Activated CD4-positive, alpha-beta T cell treated with anti-CD3 and anti-CD28 coated beads, Interleukin-2, amount 10 ng/mL, durations not matched to agents 7 days and 5 days (primary cell): ENCODE data around the gene ADARB1. TPM values are rescaled to one million over a fixed set of nuclear protein-coding genes. Genes with fewer than 3 reads are reported as not detected.
"Not testable (repeated sequence)": the region's sequence is repeated elsewhere in the genome, so short reads cannot be mapped to it uniquely, and the experiment has no call there.

Experiments used
- CTCF ChIA-PET: fragments of 350-600 bp; sonication (Branson Sonifier 250); formaldehyde crosslinking; loops from one replicate; lab custom pipeline; 2021; ENCODE audit warnings: antibody characterized with exemption; lab: Charles Lee
- POLR2A ChIA-PET: fragments of 350-600 bp; sonication (Branson Sonifier 250); formaldehyde crosslinking; loops from one replicate; lab custom pipeline; 2021; ENCODE audit warnings: antibody characterized with exemption; lab: Charles Lee
- DNase-seq: peaks from one replicate; pipeline ENCODE4 v3.0.0-alpha.2; 2020
- H3K27ac Mint-ChIP-seq: one replicate; pipeline ENCODE4 v1.8.0; 2021; ENCODE audit warnings: mild to moderate bottlenecking, moderate library complexity, mixed read lengths
- H3K27me3 Mint-ChIP-seq: one replicate; pipeline ENCODE4 v1.8.0; 2021; ENCODE audit warnings: mixed read lengths
- H3K36me3 Mint-ChIP-seq: one replicate; pipeline ENCODE4 v1.8.0; 2021; ENCODE audit warnings: low read depth, mixed read lengths
- H3K4me1 Mint-ChIP-seq: one replicate; pipeline ENCODE4 v1.8.0; 2021; ENCODE audit warnings: mixed read lengths
- H3K4me3 Mint-ChIP-seq: one replicate; pipeline ENCODE4 v1.8.0; 2021; ENCODE audit warnings: mild to moderate bottlenecking, moderate library complexity, mixed read lengths
- H3K9me3 Mint-ChIP-seq: one replicate; pipeline ENCODE4 v1.8.0; 2021; ENCODE audit warnings: mixed read lengths
- total RNA-seq, 2 experiments: library from RNA; stranded (reverse); gene quantifications; one replicate each; pipeline ENCODE4 v1.2.3, GENCODE V29; 2021

The ADARB1 gene
- total RNA-seq, 2 experiments from 2014 or later, result 43.3 to 45.4 TPM

DNA sequence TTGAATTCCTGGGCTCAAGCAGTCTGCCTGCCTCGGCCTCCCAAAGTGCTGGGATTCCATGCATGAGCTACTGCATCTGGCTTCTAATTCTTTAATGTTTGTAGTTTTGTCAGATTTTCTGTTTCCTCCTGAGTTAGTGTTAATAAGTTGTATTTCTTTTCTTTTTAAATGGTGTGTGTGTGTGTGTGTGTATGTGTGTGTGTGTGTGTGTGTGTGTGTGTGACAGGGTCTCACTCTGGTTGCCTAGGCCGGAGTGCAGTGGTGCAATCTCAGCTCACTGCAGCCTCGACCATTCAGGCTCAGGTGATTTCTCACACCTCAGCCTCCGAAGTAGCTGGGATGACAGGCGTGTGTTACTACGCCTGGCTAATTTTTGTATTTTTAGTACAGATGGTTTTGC lies 50.2 kb downstream of the ADARB1 start:
- ChIA-PET POLR2A (no interaction called here), CTCF (interaction anchor here (0.7 to 7.5 kb wide), 3 partner anchors 15 to 175 kb away, joined by 3 to 81 read pairs (median 8); no protein-coding TSS in a partner anchor)
- peaks cover 15% of the 10 kb centered on the region for H3K4me1 Mint-ChIP-seq
- no peaks in the 10 kb centered on the region for H3K9me3 Mint-ChIP-seq
- H3K4me3 Mint-ChIP-seq, result no peak overlapping the region
- DNase-seq, result no peak
- no peaks in the 10 kb centered on the region for H3K27me3 Mint-ChIP-seq
- no peak overlapping the region for H3K27ac Mint-ChIP-seq
- H3K36me3 Mint-ChIP-seq, result peaks cover 2% of the 10 kb centered on the region

DNA sequence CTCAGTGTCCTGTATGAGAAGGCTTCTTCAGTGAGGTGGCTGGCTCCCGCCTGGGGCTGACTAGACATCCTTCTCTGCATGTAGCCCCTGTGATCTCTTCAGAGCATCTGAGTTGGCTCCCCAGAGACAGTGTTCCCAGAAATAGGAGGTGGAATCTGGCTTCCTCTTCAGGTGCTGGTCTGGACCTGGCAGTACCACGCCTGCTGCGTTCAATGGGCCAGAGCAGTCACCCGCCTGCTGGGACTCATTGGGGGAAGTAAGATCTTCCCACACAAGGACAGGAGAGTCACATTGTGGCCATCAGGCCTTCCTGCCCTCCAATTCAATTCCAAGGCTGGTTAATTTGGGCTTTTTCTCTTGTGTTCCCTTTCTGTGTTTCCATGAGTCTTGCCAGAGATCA lies 51.0 kb downstream of the ADARB1 start:
- peaks cover 19% of the 10 kb centered on the region for H3K4me1 Mint-ChIP-seq
- POLR2A ChIA-PET, result no interaction called here

DNA sequence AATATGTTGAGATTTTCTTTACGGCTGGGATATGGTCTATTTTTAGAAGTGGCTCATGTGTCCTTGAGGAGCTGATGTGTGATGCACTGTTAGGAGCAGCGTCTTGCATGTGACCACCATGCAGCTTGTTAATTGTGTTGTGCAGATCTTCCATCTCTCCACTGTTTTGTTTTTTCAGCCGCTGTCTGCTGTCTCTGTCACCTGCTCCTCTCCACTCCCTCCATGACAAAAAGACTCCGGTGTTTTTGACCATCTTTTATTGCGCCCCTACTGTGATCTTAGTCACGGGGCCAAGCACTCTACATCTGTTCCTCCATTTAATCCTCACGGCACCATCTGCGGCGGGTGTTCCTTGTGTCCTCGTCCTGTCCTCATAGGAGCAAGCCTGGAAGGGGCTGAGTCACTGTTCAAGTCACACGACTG lies 51.8 kb downstream of the ADARB1 start:
- no peak overlapping the region for H3K27ac Mint-ChIP-seq
- no peak for DNase-seq
- H3K4me1 Mint-ChIP-seq, result peaks cover 19% of the 10 kb centered on the region
- ChIA-PET POLR2A (no interaction called here), CTCF (interaction anchor here (0.7 to 7.5 kb wide), 4 partner anchors 13 to 616 kb away, joined by 3 to 81 read pairs (median 4); no protein-coding TSS in a partner anchor)
- peaks cover 2% of the 10 kb centered on the region for H3K36me3 Mint-ChIP-seq
- no peaks in the 10 kb centered on the region for H3K27me3 Mint-ChIP-seq
- H3K4me3 Mint-ChIP-seq, result no peak overlapping the region
- no peaks in the 10 kb centered on the region for H3K9me3 Mint-ChIP-seq

More for the DNA sequence above, 51.0 kb downstream of the ADARB1 start:
- CTCF ChIA-PET, result interaction anchor here (0.7 to 7.5 kb wide), 4 partner anchors 14 to 615 kb away, joined by 3 to 81 read pairs (median 6); no protein-coding TSS in a partner anchor
- no peaks in the 10 kb centered on the region for H3K9me3 Mint-ChIP-seq
- H3K4me3 Mint-ChIP-seq, result no peak overlapping the region
- H3K27ac Mint-ChIP-seq, result no peak overlapping the region
- H3K36me3 Mint-ChIP-seq, result peaks cover 2% of the 10 kb centered on the region
- no peak for DNase-seq
- H3K27me3 Mint-ChIP-seq, result no peaks in the 10 kb centered on the region

DNA sequence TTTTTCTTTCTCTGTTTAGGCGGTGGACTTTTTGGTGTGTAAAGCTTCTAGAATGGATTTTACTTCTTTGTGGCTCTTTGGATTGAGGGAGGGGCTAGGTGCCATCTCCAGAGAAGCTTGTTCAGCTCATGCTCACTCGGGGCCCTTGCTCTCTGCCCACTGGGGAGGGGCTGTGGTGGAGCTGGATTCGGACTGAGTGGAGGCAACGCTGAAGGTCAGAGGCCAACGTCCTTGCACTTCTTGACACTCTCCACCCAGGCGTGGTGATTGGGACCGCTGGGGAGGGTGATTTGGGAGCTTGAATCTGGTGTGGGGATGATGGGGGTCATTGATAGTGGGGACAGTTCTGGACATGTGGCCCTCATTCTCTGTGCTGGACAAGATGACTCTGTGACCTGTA lies 52.6 kb downstream of the ADARB1 start:
- no peak for DNase-seq
- no peaks in the 10 kb centered on the region for H3K9me3 Mint-ChIP-seq
- CTCF ChIA-PET, result interaction anchor here (1.1 to 7.5 kb wide), 3 partner anchors 12 to 179 kb away, joined by 3 to 81 read pairs (median 5); no protein-coding TSS in a partner anchor
- peaks cover 19% of the 10 kb centered on the region for H3K4me1 Mint-ChIP-seq
- no peaks in the 10 kb centered on the region for H3K27me3 Mint-ChIP-seq
- peaks cover 2% of the 10 kb centered on the region for H3K36me3 Mint-ChIP-seq
- no peak overlapping the region for H3K27ac Mint-ChIP-seq
- no peak overlapping the region for H3K4me3 Mint-ChIP-seq
- POLR2A ChIA-PET, result no interaction called here

DNA sequence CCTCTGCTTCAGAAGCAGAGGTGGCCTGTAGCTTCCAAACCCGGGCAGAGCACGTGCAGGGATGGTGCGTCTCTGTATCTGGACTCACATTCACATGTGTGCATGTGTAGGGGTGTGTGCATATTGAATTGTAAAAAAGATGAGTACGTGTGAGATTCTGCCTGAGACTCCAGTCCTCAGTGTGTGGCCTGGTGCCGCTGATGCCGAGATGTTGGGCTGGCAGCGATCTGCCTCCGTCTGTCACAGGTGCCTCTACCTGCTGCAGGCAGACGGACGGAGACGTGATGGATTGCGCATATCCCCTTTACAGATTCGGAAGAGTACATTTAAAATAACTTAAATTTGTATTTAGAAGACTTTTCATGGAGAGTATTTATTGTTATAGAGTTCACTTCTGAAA lies 53.6 kb downstream of the ADARB1 start:
- H3K4me3 Mint-ChIP-seq, result no peak overlapping the region
- H3K36me3 Mint-ChIP-seq, result peaks cover 1% of the 10 kb centered on the region
- H3K27ac Mint-ChIP-seq, result no peak overlapping the region
- ChIA-PET CTCF (interaction anchor here (0.6 to 7.5 kb wide), 24 partner anchors 7 to 187 kb away, joined by 3 to 81 read pairs (median 5); no protein-coding TSS in a partner anchor), POLR2A (no interaction called here)
- DNase-seq, result no peak
- H3K27me3 Mint-ChIP-seq, result no peaks in the 10 kb centered on the region
- peaks cover 22% of the 10 kb centered on the region for H3K4me1 Mint-ChIP-seq
- no peaks in the 10 kb centered on the region for H3K9me3 Mint-ChIP-seq

DNA sequence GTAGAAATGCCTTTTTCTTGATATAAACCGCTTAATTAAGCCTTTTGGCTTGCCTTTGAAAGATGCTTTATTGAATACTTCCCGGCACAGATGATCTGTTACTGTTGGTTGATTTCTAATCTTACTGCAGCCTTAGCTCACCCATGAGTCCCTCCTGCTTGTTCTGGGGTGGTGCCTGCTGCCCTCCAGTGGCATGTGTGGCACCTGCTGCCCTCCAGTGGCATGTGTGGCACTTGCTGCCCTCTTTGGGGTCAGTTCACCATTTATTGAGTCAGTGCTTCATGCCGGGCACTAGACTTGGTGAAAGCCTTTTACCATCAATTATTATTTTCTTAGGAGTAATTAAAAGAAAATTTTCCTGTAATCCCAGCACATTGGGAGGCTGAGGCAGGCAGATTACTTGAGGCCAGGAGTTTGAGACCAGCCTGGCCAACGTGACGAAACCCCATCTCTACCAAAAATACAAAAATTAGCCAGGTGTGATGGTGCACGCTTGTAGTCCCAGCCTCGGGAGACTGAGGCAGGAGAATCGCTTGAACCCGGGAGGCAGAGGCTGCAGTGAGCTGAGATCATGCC lies 54.3 kb downstream of the ADARB1 start:
- Mint-ChIP-seq H3K27ac (no peak overlapping the region), H3K36me3 (peaks cover 1% of the 10 kb centered on the region), H3K4me3 (no peak overlapping the region), H3K9me3 (no peaks in the 10 kb centered on the region), H3K27me3 (no peaks in the 10 kb centered on the region), H3K4me1 (peaks cover 23% of the 10 kb centered on the region)
- ChIA-PET POLR2A (no interaction called here), CTCF (interaction anchor here (0.6 to 7.5 kb wide), 25 partner anchors 8 to 200 kb away, joined by 3 to 81 read pairs (median 4); no protein-coding TSS in a partner anchor)
- peak; percentile 85 for DNase-seq

DNA sequence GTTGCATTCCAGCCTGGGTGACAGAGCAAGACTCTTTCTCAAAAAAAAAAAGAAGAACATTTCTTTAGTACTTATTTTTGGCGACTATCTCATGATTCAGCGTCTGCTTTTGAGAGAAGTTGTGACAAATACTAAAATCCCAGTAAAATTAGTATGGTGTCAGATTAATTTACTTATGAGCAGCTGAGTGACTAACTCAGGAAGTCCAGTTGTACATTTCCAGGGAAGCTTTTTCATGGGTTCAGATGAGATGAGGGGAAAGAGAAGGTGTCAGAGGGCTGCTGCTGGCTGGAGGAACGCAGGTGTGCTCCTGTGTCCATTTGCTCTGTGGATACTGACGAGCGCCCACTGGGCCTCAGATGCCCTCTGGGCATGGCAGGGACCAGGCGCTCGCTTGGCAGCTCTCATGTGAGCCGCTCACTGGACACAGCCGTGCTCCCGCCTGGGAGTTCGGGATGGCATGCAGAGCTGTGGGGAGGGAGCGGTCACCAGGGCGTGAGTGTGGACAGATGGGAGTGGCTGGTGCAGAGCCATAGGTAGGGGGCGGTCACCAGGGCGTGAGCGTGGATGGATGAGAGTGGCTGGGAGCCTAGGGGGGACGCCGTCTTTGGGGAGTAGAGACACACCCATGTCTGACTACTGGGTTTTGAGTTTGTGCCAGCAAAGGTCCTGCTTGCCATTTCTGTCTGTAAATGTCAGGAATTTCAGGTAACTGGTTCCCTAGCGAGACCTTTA lies 55.0 kb downstream of the ADARB1 start:
- Mint-ChIP-seq H3K36me3 (peaks cover 1% of the 10 kb centered on the region), H3K27ac (no peak overlapping the region), H3K9me3 (no peaks in the 10 kb centered on the region), H3K27me3 (no peaks in the 10 kb centered on the region), H3K4me3 (no peak overlapping the region), H3K4me1 (peaks cover 23% of the 10 kb centered on the region)
- ChIA-PET POLR2A (no interaction called here), CTCF (interaction anchor here (0.7 to 7.5 kb wide), 16 partner anchors 9 to 200 kb away, joined by 3 to 81 read pairs (median 4); no protein-coding TSS in a partner anchor)
- no peak for DNase-seq

DNA sequence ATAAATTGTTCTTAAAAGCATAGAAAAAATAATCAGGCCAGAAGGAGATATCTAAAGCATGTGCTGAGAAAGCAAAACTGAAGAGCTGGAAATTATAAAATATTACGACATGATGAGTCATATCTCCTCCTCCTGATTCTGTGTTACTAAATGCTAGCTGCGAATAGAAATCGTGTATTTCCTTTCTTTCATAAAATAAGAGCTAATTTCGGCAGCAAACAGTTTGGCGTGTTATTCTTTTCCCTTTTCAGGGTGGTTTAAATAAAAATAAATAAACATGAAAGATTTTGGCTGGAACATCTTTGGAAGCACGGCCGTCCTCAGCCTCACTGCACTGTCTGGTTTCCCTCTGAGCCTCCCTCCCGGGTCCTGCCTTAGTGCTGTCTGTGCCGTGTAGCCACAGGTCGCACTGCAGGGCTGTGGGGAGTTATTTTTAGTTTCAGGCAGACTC lies 56.0 kb downstream of the ADARB1 start:
- POLR2A ChIA-PET, result no interaction called here
- Mint-ChIP-seq H3K4me1 (peaks cover 23% of the 10 kb centered on the region), H3K9me3 (no peaks in the 10 kb centered on the region), H3K27ac (no peak overlapping the region), H3K4me3 (no peak overlapping the region), H3K27me3 (no peaks in the 10 kb centered on the region), H3K36me3 (peaks cover 1% of the 10 kb centered on the region)
- no peak for DNase-seq
- CTCF ChIA-PET, result interaction anchor here (1.1 to 7.5 kb wide), 6 partner anchors 9 to 182 kb away, joined by 3 to 81 read pairs (median 5); no protein-coding TSS in a partner anchor

DNA sequence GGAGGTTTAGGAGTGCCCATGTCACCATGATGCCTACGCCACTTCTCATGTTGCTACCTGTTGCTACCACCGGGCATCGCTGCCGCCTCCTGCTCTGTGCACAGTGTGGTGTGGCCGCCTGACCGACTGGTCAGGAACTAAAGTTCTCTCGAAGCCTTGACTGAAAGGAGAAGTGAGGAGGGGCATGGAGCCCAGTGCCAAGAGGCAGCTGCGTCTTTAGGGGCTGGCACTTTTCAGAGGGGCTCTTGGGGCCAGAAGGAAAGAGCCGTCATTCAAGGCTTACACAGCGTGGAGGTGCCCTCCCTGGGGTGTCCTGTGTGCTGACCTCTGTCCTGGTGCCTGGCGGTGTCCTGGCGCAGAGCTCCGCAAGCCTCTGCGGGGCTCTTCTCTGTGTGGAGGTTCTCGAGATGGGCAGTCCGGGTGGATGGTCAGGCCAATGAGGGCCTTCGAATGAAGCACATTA lies 57.2 kb downstream of the ADARB1 start:
- Mint-ChIP-seq H3K4me1 (peaks cover 23% of the 10 kb centered on the region), H3K27me3 (no peaks in the 10 kb centered on the region), H3K36me3 (peaks cover 1% of the 10 kb centered on the region), H3K9me3 (no peaks in the 10 kb centered on the region), H3K27ac (no peak overlapping the region), H3K4me3 (no peak overlapping the region)
- no peak for DNase-seq
- ChIA-PET POLR2A (no interaction called here), CTCF (interaction anchor here (0.9 to 7.5 kb wide), 2 partner anchors 8 to 182 kb away, joined by 4 to 81 read pairs; no protein-coding TSS in a partner anchor)

DNA sequence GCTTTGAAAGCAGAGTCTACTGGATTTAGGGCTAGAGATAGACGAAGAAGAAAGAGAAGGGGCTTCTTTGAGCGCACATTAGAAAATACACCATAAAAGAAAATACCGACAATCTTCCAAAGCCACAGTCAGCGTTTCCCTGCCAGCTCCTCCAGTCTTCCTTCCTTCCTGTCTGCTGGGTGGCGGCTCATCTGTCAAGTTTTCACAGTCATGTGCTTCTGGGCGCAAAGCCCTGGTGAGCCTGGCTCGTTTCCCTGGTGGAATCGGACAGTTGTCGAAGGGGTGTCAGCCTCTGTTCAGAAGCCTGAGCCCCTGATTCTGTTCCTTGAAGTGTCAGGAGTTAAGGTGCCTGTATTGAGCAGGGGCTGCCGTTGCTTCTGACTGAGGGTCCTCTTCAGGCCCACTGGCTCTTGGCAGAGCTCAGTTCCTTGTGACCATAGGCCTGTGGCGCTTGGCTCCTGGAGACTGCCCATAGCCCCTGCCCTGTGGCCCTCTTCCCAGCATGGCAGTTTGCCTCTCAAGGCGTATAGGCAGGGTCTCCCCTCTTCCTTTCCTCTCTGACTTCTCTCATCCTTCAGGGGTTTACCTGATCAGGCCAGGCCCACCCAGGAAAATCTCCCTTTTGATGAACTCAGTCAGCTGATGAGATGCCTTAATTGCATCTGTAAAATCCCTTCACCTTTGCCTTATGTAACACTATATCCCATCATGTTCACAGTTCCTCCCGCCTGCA lies 58.6 kb downstream of the ADARB1 start:
- Mint-ChIP-seq H3K4me1 (peaks cover 20% of the 10 kb centered on the region), H3K9me3 (no peaks in the 10 kb centered on the region), H3K36me3 (peaks cover 1% of the 10 kb centered on the region), H3K4me3 (no peak overlapping the region), H3K27ac (no peak overlapping the region), H3K27me3 (no peaks in the 10 kb centered on the region)
- ChIA-PET POLR2A (no interaction called here), CTCF (no interaction called here)
- no peak for DNase-seq

DNA sequence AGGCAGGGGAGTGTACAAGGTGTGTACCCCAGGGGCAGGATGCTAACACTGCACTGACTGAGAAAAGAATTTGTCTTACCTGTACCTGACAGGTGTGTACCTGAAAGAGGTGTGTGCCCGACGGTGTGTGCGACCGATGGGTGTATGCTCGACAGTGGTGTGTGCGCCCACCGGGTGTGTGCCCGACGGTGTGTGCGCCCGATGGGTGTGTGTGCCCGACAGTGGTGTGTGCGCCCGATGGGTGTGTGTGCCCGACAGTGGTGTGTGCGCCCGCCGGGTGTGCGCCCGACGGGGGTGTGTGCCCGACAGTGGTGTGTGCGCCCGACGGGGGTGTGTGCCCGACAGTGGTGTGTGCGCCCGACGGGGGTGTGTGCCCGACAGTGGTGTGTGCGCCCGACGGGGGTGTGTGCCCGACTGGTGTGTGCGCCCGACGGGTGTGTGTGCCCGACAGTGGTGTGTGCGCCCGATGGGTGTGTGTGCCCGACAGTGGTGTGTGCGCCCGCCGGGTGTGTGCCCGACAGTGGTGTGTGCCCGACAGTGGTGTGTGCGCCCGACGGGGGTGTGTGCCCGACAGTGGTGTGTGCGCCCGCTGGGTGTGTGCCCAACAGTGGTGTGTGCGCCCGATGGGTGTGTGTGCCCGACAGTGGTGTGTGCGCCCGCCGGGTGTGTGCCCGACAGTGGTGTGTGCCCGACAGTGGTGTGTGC lies 59.3 kb downstream of the ADARB1 start:
- H3K36me3 Mint-ChIP-seq, H3K27ac Mint-ChIP-seq, H3K9me3 Mint-ChIP-seq, CTCF ChIA-PET, H3K27me3 Mint-ChIP-seq, POLR2A ChIA-PET, H3K4me3 Mint-ChIP-seq, DNase-seq: not testable (repeated sequence)
- H3K4me1 Mint-ChIP-seq, result peaks cover 14% of the 10 kb centered on the region
